Fibroblast of lung (primary cell): ENCODE results near the gene PEX16. TPM values are rescaled to one million over a fixed set of nuclear protein-coding genes. Genes with fewer than 3 reads are reported as not detected.

ENCODE experiments used
- DNase-seq, 2 donors: peaks; one replicate each; pipeline versions ENCODE4 v3.0.0 to v3.0.0-alpha.2; 2010; ENCODE audit warnings: low read depth in 2 of 2
- H2AFZ ChIP-seq: 2 replicates; pipeline ENCODE4 v1.5.1; 2012; ENCODE audit warnings: low read length, control low read depth, inconsistent platforms
- H3K27ac ChIP-seq: 2 replicates; pipeline ENCODE4 v1.5.1; 2011; ENCODE audit warnings: low read length, control low read depth; ENCODE audit not compliant: insufficient read depth
- H3K27me3 ChIP-seq: 2 replicates; pipeline ENCODE4 v1.5.1; 2011; ENCODE audit warnings: mild to moderate bottlenecking, low read length; ENCODE audit not compliant: control insufficient read depth, insufficient read depth
- H3K36me3 ChIP-seq: 2 replicates; pipeline ENCODE4 v1.5.1; 2011; ENCODE audit warnings: low read length; ENCODE audit not compliant: control insufficient read depth, insufficient read depth
- H3K4me1 ChIP-seq: 2 replicates; pipeline ENCODE4 v1.5.1; 2011; ENCODE audit warnings: low read length; ENCODE audit not compliant: control insufficient read depth, insufficient read depth; ENCODE audit errors: extremely low read depth
- H3K4me2 ChIP-seq: 2 replicates; pipeline ENCODE4 v1.5.1; 2011; ENCODE audit warnings: low read length, control low read depth; ENCODE audit not compliant: insufficient read depth; ENCODE audit errors: extremely low read depth
- H3K4me3 ChIP-seq, 4 experiments: fragments of 200-600 bp in 1 of 4; sonication (generic) in 1 of 4; replicated peaks in 1 of 4; 2 replicates each; pipeline ENCODE4 v1.5.1; 2011 to 2016; ENCODE audit warnings: low read length in 4 of 4, low read depth in 3 of 4, mild to moderate bottlenecking in 3 of 4, control low read depth in 2 of 4, inconsistent platforms in 1 of 4, mixed read lengths in 1 of 4; ENCODE audit not compliant: insufficient read depth in 1 of 4; ENCODE audit errors: control extremely low read depth in 1 of 4
- H3K79me2 ChIP-seq: 2 replicates; pipeline ENCODE4 v1.5.1; 2012; ENCODE audit warnings: mild to moderate bottlenecking, low read length, inconsistent platforms; ENCODE audit not compliant: control insufficient read depth, insufficient read depth
- H3K9ac ChIP-seq: 2 replicates; pipeline ENCODE4 v1.5.1; 2011; ENCODE audit warnings: mild to moderate bottlenecking, low read length, control low read depth; ENCODE audit not compliant: insufficient read depth
- H3K9me3 ChIP-seq: 2 replicates; pipeline ENCODE4 v1.5.1; 2012; ENCODE audit warnings: low read depth, low read length; ENCODE audit not compliant: control insufficient read depth, insufficient read depth
- H4K20me1 ChIP-seq: 2 replicates; pipeline ENCODE4 v1.5.1; 2011; ENCODE audit warnings: low read length; ENCODE audit not compliant: control insufficient read depth, insufficient read depth; ENCODE audit errors: extremely low read depth
- CTCF ChIP-seq, 2 donors: IDR thresholded peaks in 1 of 2; conservative IDR thresholded peaks in 1 of 2; 1 replicate in 1 of 2; 2 replicates in 1 of 2; pipeline ENCODE4 v1.5.1; 2011 to 2012; ENCODE audit warnings: low read length in 2 of 2, control low read depth in 1 of 2, inconsistent platforms in 1 of 2, low read depth in 1 of 2, mild to moderate bottlenecking in 1 of 2
- EZH2 ChIP-seq: IDR thresholded peaks from 2 replicates; pipeline ENCODE4 v1.5.1; 2012; ENCODE audit warnings: low read length, control low read depth, mild to moderate bottlenecking; ENCODE audit errors: missing control alignments
- polyA plus RNA-seq, 2 donors: library from polyadenylated mRNA; depleted of rRNA in 1 of 2; stranded (reverse) in 1 of 2; unstranded in 1 of 2; fragments of >200 nt; gene quantifications; 2 replicates each; pipeline ENCODE4 v1.2.1, GENCODE V29; 2011 to 2012; ENCODE audit warnings: missing spikeins in 1 of 2
- total RNA-seq: library from RNA; depleted of rRNA; stranded (reverse); fragments of >200 nt; gene quantifications from 2 replicates; pipeline ENCODE4 v1.2.1, GENCODE V29; 2014

The PEX16 gene
- total and polyA plus RNA-seq, 2 donors (not counting 1 experiment from before 2014, with no cell fraction given) = 11.0 to 44.4 TPM

GRCh38 chr11:45889555-45889954, 28.1 kb downstream of the PEX16 start:
- Histone ChIP-seq H3K36me3 (no peaks in the 10 kb centered on the region), H3K4me3 (no peak overlapping the region), H3K4me1 (no peaks in the 10 kb centered on the region), H3K9ac (no peak overlapping the region), H3K9me3 (no peaks in the 10 kb centered on the region), H4K20me1 (peaks cover 3% of the 10 kb centered on the region), H3K27ac (no peak overlapping the region), H3K4me2 (no peak overlapping the region), H3K79me2 (no peaks in the 10 kb centered on the region), H2AFZ (no peak overlapping the region), H3K27me3 (peaks cover 9% of the 10 kb centered on the region)
- TF ChIP-seq EZH2 = no peak
- TF ChIP-seq CTCF (conservative IDR thresholded peaks at IDR 0.05 in 1 of 2, IDR thresholded peaks at IDR 0.05 in 1 of 2; ENCODE audit: low read depth in 1 of 2, low read length in 2 of 2) = no peak
- no peak for DNase-seq

- no peak for DNase-seq
- TF ChIP-seq CTCF (conservative IDR thresholded peaks at IDR 0.05 in 1 of 2, IDR thresholded peaks at IDR 0.05 in 1 of 2; ENCODE audit: low read depth in 1 of 2, low read length in 2 of 2) (no peak), EZH2 (no peak)
Observed at GRCh38 chr11:45887587-45887986, 30.1 kb downstream of the PEX16 start.

GRCh38 chr11:45886816-45887520, 30.7 kb downstream of the PEX16 start:
- Histone ChIP-seq H3K4me2 (no peak overlapping the region), H3K36me3 (no peaks in the 10 kb centered on the region), H3K27ac (no peak overlapping the region), H3K79me2 (no peaks in the 10 kb centered on the region), H3K27me3 (no peaks in the 10 kb centered on the region), H3K9ac (no peak overlapping the region), H2AFZ (no peak overlapping the region), H4K20me1 (peaks cover 3% of the 10 kb centered on the region), H3K4me1 (no peaks in the 10 kb centered on the region), H3K4me3 (no peak overlapping the region), H3K9me3 (no peaks in the 10 kb centered on the region)
- TF ChIP-seq CTCF (conservative IDR thresholded peaks at IDR 0.05 in 1 of 2, IDR thresholded peaks at IDR 0.05 in 1 of 2; ENCODE audit: low read depth in 1 of 2, low read length in 2 of 2) = no peak
- TF ChIP-seq EZH2 = no peak
- no peak for DNase-seq

More at GRCh38 chr11:45887587-45887986, 30.1 kb downstream of the PEX16 start:
- no peak overlapping the region for H3K27ac ChIP-seq
- H3K9me3 ChIP-seq = no peaks in the 10 kb centered on the region
- H4K20me1 ChIP-seq = peaks cover 3% of the 10 kb centered on the region
- no peak overlapping the region for H3K4me2 ChIP-seq
- no peaks in the 10 kb centered on the region for H3K79me2 ChIP-seq
- no peaks in the 10 kb centered on the region for H3K36me3 ChIP-seq
- no peak overlapping the region for H2AFZ ChIP-seq
- H3K4me3 ChIP-seq = no peak overlapping the region
- H3K9ac ChIP-seq = no peak overlapping the region
- no peaks in the 10 kb centered on the region for H3K4me1 ChIP-seq
- peaks cover 3% of the 10 kb centered on the region for H3K27me3 ChIP-seq
